Stimulated activated CD4-positive, alpha-beta T cell treated with anti-CD3 and anti-CD28 coated beads, Interleukin-12 subunit alpha, Interleukin-12 subunit beta, amount 100 ng/mL, for 48 hours (primary cell): ENCODE results near the gene CRACR2A.

ENCODE experiments used
- DNase-seq, 3 donors: peaks; one replicate each; pipeline ENCODE4 v3.0.0-alpha.2; 2020; ENCODE audit warnings: low read depth in 2 of 3, low spot score in 1 of 3

The CRACR2A gene

DNA sequence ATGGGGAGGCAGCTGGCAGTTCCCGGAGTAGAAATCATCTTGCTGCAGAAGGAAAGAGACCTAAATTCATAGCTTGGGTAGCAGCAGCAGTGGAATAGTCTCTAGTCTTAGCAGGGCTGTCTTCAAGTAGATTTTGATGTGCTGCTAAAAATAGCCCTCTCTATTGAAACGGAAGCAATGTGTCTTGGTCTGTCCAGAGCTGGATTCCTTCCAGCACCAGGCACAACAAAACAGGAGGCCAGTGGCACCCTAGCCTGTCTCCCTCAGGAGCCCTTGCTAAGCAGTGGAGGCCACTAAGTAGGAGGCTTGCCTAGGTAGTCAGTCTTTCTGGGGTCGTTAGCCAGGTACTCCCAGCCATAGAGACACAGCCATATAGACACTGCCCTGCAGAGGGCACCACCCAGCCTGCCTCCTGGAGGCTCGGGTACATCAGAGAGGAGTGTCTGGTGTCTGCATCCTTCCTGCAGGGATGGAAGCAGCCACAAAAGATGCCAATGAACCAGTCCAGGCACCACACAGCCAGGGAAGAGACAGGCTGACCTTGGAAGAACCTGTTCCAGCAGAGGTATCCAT, 97.5 kb downstream of the CRACR2A start:
- DNase-seq: no peak

- DNase-seq: no peak
These were observed 101.1 kb downstream of the CRACR2A start for GRCh38 chr12:3651585-3652424.

DNA sequence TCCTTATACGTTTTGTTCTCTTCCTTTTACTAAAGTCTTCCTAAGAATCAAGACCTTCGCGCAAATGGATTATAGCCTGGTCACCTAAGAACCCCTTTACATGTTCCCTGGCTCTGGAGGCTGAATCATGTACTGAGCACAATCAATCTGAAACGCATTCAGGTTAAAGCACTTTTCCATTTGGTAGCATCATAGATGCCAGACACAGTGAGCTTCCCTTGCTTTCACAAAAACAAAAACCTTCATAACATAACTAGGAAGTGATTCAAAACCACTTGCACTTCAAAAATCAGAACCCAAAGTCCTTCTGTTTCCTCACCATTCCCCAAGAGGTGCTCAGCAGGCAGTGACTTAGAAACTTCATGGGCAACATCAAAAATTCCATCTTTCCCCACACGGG, 105.4 kb downstream of the CRACR2A start:
- no peak for DNase-seq

DNA sequence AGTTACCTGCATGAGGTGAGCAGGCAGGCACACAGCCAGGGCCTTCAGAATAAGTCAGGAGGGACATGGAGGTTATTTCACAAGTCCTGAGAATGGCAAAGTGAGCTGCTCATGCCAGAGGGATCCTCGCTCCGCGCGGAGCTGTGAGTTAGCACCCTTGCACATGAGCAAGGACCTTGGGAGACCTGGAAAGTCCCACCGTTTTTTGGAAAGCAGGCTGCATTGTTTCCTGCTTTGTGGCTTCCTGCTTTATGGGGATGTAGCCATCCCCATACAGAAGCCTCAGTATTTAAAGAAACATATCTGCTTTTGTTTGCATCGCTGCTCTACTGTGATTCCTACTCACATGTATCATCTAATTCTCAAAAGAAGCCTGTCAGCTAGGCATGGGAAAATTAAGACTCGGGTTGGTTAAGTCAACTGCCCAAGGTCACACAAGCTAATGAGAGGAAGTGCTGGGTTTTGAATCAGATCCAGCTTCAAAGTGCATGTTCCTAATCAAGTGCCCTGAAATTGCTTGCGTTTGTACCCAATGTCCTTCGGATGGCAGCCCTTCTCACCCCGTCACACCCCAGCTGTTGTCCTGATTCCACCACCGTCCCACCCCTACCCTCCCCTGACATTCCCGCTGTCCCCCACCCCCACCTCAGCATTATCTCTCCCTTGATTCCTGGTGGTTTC, 106.2 kb downstream of the CRACR2A start:
- no peak for DNase-seq

DNA sequence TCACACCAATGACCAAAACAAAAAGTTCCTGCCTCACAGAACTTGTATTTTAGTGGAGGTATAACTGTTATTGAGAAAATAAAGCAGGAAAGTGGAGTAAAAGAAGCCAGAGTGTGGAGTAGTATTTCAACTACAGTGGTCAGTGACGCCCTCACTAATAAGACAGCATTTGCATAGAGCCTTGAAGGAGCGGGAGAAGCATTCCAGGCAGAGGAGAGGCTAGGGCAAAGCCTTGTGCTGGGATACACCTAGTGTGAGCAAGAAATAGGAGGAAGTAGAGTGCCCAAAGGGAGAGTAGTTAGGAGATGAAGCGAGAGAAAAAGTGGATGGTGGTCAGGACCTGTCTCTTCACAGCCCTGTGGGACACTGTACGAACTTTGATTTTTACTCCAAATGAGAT, 107.8 kb downstream of the CRACR2A start:
- DNase-seq: no peak

DNA sequence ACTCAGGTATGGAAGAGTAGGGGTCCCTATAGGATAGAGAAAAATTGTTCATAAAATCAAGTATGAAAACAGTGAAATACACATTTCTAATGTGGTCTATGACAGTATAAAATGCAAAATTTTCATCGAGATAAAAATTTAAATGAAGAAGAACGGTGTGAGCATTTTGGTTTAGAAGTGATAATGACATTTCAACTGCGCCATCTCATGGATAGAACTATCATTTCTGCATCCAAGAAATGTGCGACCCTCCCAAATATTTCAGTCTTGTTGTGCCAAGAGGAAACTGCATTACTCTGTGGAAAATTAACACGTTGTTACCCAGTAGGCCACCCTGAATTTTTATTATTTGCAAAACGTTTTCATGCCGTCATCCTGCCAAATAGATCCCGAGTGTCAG, 108.8 kb downstream of the CRACR2A start:
- no peak for DNase-seq

GRCh38 chr12:3641428-3642018, 111.4 kb downstream of the CRACR2A start:
- DNase-seq: no peak

DNA sequence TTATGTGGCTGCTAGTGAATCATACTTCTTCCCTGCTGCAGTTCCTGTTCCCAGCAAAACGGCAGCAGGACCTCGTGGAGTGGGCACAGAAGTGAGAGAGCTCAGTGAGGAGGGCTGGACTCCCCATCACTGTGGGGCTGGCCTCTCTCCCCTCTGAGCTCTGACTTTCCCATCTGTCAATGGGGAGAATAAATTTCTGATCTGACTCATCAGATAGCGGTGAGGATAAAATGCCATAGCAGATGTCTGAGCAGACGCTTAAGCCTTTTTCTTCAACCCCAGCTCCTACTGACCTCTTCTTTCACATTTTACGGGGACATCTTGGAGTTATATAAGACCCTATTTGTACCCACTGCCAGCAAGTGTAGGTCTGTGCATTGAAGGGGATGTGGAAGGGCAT, 116.6 kb downstream of the CRACR2A start:
- no peak for DNase-seq

- DNase-seq: no peak
These were observed 118.6 kb downstream of the CRACR2A start for GRCh38 chr12:3634348-3634747.

GRCh38 chr12:3633396-3633795, 119.5 kb downstream of the CRACR2A start:
- DNase-seq: no peak

- DNase-seq: no peak
These were observed 120.2 kb downstream of the CRACR2A start for GRCh38 chr12:3632754-3633153.

GRCh38 chr12:3632256-3632655, 120.7 kb downstream of the CRACR2A start:
- DNase-seq: no peak

GRCh38 chr12:3631759-3632158, 121.2 kb downstream of the CRACR2A start:
- no peak for DNase-seq

GRCh38 chr12:3631272-3631637, 121.7 kb downstream of the CRACR2A start:
- DNase-seq: no peak

DNA sequence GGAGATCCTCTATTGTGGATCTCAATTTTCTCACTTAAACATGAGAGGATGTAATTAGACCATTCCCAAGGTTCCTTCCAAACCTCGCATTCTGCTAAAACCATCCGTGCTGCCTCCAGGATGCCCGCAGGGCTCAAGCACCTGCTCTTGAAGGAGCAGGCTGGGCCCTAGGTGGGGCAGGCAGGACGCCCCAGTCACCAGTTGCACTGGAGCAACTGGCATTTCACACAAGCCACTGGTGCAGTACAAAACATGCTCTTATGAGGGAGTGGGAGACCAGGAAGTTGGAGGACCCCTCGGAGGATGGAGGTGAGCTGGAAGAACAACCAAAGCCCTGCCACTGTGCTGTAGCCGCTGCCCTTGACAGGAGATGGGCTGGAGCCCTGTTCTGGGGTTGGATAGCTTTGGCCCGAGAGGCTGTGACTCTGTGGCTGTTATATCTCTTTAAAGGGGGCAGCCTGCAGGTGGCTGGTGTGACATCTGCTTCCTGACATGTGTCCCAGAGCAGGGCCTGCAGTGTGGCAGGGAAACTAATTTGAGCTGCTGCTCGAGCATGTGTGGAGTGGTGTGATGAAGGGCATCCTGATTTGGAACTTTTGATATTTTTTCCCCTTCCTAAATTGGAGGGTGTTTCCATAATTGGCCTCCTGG, 122.2 kb downstream of the CRACR2A start:
- no peak for DNase-seq

- DNase-seq: no peak
These were observed 122.8 kb downstream of the CRACR2A start for GRCh38 chr12:3630111-3630510.

DNA sequence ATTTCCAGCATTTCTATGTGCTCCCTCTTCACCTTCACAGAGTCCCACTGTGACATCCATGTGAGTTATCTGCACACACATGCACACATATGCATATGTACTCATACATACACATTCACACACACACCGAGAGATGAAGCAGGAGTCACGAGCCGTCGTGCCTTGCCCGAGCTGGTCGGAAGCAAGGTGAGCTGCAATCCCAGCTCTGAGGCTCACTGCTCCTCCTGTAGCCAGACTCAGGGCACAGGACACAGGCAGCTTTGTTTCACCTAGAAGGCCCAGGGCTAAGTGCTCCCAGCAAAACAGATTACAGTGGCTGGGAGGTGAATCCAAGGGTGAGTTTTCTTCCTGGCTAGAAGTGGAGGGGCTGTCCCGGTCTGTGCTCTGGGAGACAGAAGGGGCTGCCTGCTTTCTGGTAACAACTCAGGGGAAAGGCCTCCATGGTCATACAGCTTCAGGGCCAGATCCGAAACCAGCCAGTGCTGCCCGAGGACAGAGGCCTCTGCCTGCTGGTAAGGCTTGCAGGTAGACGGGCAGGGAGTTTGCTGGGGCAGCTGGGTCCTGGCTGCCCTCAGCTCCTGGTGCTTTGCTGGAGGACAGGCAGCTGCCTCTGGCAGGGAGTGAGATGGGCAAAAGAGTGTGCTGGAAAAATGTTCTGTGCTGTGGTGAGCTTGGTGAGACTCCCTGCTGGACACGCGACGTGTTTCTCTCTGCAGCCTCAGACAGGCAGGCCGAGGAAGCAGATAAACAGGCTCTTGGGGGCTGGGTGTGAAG, 123.7 kb downstream of the CRACR2A start:
- DNase-seq: no peak

- no peak for DNase-seq
These were observed 124.3 kb downstream of the CRACR2A start for GRCh38 chr12:3628629-3629028.

GRCh38 chr12:3627336-3627735, 125.6 kb downstream of the CRACR2A start:
- DNase-seq: no peak

DNA sequence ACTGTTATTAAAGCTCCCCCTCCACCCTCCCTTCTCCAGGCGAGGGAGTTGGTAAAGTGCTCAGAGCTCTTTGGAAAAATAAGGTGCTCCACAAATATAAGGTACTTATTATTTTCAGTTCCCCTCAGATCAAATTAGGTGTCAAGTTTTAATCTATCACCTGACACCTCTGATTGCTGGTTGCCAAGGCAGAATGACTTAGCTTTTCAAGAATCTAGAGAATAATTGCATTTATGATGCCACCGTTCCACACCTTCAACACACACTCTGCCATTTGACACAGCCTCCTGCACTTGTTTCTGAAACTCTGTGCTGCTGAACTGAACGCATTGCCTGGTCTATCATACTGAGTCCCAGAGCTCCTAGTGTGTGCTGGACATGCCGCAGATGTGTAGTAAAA, 128.6 kb downstream of the CRACR2A start:
- no peak for DNase-seq
